Activated gamma-delta T cell treated with anti-CD3 and anti-CD28 coated beads, Interleukin-2, amount 50 U/mL, for 16 hours (primary cell): ENCODE data around the gene RNF19B.
"Not testable (repeated sequence)": the region's sequence is repeated elsewhere in the genome, so short reads cannot be mapped to it uniquely, and the experiment has no call there.

Source experiments
- DNase-seq: peaks from one replicate; pipeline ENCODE4 v3.0.0-alpha.2; 2020; ENCODE audit warnings: low read depth

Gene RNF19B

GRCh38 chr1:32964461-32965250 lies at the start of gene RNF19B:
TSS of gene RNF19B (minus strand) at chr1:32964809. CDS start at chr1:32964685, 124 bp downstream.
- DNase-seq: peak; percentile 91

DNA sequence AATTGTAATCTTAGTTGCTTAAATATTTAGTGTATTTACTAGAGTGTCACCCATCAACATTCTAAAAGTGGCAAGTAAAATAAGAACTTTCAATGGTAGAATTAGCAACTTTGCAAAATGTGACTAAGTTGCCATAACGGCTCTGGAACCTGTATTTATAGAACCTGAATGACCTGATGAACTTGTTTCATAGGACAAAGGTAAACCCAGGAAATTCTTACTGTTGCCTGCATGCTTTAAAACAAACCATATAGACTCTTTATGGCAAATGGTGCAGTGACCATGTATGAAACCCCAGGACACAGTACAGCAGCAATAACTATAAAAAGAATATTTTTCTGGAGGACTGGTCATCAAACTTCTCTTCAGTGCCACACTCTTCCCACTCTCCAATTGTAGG lies 49.2 kb upstream of the RNF19B start:
- DNase-seq: no peak

- no peak for DNase-seq
These were observed 47.6 kb upstream of the RNF19B start for GRCh38 chr1:33012165-33012564.

DNA sequence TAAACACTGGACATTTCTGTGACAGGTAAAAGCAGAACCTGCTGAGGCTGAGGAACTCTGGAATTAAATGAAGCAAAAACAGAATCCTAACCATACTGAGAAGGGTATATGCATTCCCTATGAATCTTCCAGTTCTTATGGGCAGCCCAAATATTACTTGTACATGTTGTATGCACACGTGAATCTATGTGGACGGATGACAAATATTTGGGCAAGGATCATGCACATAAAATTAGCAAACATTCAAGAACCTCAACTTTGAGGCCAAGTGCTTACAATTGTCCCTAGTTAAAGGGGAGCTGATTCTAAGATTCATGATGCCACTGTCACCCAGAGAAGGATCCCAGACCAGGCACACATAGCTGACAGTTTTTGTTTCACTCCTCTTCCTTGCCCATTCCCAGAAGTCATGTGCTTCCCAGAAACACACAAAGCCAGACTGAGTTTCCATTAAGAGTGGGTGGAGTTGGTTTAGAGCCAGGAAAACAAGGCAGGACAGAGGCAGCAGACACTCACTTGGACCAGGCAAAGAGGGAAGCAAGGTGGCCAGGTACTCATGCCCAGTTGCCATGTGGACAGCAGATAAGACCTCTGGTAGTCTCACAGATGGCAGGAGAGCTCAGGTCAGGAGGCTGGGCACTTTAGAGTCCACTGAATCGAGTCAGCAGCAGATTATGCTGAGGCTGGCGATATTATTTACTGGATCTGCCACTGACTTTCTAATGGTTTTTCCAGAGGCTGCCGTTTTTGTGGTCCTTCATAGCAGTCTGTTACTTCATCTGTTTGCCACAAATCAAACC lies 46.5 kb upstream of the RNF19B start:
- DNase-seq: no peak

DNA sequence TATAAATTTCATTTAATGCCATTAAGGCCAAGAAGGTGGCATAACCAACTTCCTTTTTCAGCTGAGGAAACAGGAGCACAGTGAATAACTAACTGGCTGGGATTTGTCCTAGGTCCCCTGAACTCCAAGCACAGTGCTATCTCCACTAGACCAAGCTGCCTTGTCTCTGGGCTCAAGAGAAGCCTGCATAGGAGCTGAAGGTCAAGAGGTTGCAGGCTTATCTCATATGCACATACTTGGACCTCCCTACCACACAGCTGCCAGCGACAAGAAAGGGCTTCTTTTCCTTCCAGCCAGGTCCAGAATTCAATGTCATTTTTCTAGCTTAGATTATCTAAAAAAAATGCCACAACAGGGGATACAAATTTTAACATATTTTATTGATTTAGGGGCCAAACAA lies 45.0 kb upstream of the RNF19B start:
- no peak for DNase-seq

DNA sequence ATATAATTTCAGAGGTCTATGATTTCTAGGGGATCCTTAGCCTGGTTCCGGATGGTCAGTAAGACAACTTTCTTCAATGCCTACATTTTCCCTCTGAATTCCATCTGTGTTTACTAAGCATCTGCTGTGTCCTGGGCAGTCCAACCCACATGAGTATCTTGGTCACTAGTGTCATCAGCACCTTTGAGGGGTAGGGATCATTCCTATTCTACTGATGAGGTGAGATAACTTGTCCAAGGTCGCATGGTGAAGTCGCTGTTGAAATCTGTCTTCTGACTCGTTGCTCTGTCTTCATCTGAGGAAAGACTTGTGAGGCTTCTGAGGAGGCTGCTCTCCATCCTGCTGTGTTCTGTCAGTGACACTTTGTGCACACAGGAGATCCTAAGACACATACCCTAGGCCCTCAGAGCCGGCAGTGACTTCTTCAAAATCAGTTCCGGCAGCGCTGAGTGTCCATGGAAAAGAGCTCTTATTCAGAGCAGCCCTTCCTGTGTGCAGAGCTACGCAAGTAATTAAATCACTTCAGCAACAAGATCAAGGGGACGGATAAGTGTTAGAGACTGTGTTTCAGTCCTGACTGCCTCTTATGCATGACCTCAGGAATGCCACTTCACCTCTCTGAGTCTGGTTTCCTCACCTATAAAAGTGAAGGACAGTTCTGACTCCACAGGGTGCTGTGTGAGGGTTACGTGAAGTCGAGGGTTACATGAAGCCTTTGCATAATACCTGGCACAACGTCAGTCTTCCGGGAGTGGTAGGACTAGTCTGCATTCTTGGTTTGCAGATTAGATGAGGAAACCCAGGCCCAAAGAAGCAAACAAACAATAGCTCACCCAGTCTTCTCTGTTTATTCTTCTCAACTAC lies 43.7 kb upstream of the RNF19B start:
- no peak for DNase-seq

GRCh38 chr1:33007190-33008050 lies 42.8 kb upstream of the RNF19B start:
- no peak for DNase-seq

DNA sequence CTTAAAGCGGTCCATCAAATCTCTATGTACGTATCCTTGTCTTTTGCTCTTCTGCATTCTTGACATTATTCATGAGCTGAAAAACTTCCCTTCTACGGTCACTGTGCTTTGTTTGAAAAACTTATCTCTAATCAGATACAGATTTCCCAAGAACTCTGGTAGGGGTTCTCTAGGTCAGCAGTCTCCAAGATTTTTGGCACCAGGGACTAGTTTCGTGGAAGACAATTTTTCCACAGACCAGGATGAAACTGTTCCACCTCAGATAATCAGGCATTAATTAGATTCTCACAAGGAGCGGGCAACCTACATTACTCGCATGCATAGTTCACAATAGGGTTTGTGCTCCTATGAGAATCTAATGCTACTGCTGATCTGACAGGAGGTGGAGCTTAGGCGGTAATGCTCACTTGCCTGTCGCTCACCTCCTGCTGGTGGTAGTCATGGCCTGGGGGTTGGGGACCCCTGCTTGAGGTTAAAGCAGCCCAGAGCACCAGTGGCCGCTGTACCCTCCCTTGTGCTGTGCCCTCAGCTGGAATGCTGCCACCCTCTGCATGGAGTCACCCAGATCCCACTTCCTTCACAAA lies 41.3 kb upstream of the RNF19B start:
- no peak for DNase-seq

- no peak for DNase-seq
These were observed 40.7 kb upstream of the RNF19B start for GRCh38 chr1:33005117-33005837.

GRCh38 chr1:33004613-33005012 lies 40.0 kb upstream of the RNF19B start:
- DNase-seq: no peak

GRCh38 chr1:33003657-33004056 lies 39.0 kb upstream of the RNF19B start:
- no peak for DNase-seq

GRCh38 chr1:33002006-33002405 lies 37.4 kb upstream of the RNF19B start:
- DNase-seq: no peak

DNA sequence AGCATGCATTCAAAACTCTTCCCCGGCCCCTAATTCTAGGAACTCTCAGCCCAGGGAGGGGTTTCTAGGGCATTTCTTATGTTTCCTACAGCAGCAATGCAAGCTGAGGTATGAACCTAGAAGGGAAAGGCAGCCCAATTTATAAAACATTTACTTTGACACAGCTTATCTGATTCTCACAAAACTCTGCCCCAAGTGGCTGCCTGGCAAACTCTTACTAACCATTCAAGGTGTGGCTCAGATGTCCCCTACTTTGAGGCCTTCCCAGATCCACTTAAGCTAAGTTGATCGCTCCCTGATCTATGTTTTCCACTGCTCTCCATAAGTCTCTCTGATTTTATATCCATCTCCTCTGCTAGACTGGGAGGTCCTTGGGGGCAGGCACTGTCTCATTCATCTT lies 36.7 kb upstream of the RNF19B start:
- no peak for DNase-seq

- no peak for DNase-seq
These were observed 35.9 kb upstream of the RNF19B start for GRCh38 chr1:33000427-33001026.

DNA sequence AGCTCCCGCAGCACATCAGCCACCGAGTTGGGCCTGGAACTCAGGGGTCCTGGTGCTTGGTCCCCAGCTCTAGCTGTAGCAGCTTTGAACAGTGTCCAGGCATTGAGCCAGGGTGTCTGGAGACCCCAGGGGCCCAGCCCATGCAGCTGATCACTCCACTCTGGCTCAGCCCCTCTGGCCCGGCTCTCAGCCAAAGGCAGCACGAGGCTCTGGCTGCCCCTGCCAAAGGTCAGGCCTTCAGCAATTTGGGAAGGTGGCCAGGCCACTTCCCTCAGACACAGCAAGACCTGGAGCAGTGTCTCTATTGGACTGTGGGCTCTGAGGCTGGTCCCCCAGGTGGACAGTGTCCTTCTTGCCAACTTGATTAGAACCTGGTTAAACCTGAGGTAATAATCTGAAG lies 34.4 kb upstream of the RNF19B start:
- DNase-seq: no peak

DNA sequence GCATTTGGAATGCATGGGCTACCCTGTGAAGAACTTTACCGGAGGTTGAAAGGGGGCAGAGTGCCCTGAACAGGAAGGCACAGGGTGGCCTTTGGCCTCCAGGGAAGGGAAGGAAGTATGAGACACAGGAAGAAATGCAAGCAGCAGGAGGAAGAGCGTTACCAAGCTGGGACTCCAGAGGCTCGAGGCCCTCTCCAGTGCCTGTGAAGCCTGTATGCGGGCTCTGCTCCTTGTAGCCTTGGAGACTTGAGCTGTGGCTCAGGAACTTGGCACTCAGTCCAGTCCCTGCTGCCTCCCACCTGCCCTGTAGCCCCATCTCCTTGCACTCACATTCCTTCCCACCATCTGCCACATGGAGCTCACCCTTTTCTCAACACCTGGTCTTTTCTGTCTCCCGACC lies 33.5 kb upstream of the RNF19B start:
- no peak for DNase-seq

DNA sequence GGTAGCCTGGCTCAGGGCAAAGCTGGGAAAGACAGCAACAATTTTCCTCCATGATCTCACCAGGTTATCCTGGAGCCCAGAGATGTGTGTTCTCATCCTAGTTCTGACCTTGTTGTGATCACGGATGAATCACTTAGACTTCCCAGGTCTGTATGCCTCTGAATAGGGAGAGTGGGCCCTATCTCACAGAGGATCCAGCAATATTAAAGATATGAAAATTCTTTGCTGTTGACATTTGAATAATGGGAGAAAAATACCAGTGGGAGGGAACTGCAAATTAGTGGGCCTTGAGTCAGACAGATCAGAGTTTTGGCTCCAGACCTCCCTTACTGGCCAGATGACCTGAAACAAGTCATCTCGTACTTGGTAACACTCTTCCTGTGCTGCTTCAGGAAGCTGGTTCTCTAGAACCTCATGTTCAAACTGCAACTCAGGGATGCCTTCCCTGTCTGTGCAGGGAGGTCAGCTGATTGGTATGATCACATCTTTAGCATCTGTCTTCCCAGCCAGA lies 32.8 kb upstream of the RNF19B start:
- no peak for DNase-seq

- not testable (repeated sequence) for DNase-seq
These were observed 28.7 kb upstream of the RNF19B start for GRCh38 chr1:32993324-32993636.

DNA sequence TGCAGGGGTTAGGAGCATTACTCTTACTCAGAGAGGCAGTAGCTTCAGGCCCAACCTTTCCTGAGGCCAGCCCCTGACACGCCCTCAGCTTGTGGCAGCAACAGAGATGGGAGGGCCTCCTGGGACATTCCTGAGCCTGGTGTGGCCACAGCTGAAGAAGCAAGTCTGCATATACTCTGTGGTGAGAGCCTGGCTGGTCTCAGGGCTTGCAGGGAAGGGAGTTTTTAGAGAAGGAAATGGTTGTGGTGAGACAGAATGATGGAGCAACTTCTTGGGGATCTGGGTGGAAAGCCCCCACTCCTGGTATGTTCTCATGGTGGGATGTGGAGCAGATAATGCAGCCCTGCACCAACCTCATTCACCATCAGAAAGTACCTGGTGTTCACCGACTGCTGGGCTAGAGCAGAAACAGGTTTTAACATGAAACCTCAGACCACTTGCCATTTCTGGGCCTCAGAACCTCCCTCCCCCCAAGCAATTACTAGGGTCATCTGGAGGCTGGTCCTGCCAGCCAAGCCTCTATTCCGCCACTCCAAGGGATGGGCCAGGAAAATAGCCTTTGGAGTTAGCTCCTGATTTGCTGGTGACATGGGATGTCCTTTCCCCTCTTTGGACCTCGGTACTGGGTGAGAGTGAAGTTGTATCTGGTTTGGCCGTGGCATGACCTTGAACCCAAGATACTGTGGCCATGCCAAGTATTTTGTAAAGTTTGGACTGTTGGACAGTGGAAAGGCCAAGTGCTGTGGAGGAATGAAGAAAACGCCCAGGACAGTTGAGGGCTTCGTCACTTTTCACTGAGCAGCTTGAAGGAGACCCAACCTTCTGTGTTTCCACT lies 28.1 kb upstream of the RNF19B start:
- no peak for DNase-seq
